SK-N-MC (cell line): ENCODE data around the gene CFAP77.

Source experiments
- DNase-seq: peaks from one replicate; pipeline ENCODE4 v3.0.0-alpha.2; 2011; ENCODE audit warnings: low read depth, low spot score
- H3K27ac ChIP-seq: fragments of 200-600 bp; sonication (generic); 2 replicates; pipeline ENCODE4 v1.5.1; 2016; ENCODE audit warnings: mixed run types
- H3K36me3 ChIP-seq: fragments of 200-600 bp; sonication (generic); 2 replicates; pipeline ENCODE4 v1.6.1; 2017; ENCODE audit warnings: antibody characterized with exemption, low read length, mixed read lengths; ENCODE audit not compliant: insufficient read depth
- H3K4me3 ChIP-seq: fragments of 200-600 bp; sonication (generic); 2 replicates; pipeline ENCODE4 v1.5.1; 2016
- H3K9ac ChIP-seq: fragments of 200-600 bp; sonication (generic); 2 replicates; pipeline ENCODE4 v1.8.0; 2017; ENCODE audit warnings: mixed run types, mixed read lengths; ENCODE audit not compliant: insufficient read length
- H3K9me3 ChIP-seq: fragments of 200-600 bp; sonication (generic); 2 replicates; pipeline ENCODE4 v1.6.1; 2017; ENCODE audit warnings: low read depth, mild to moderate bottlenecking, antibody characterized with exemption, low read length, moderate library complexity, mixed read lengths
- EZH2 ChIP-seq: fragments of 200-600 bp; sonication (generic); IDR thresholded peaks from one replicate; pipeline ENCODE4 v1.6.1; 2017; ENCODE audit warnings: antibody characterized with exemption
- FOXP2 ChIP-seq: optimal IDR thresholded peaks from 2 replicates; pipeline ENCODE3; 2011; ENCODE audit warnings: mild to moderate bottlenecking, moderate library complexity; ENCODE audit not compliant: insufficient read depth; ENCODE audit errors: extremely low read length, control extremely low read depth
- POLR2AphosphoS5 ChIP-seq: IDR thresholded peaks from 2 replicates; pipeline ENCODE4 v1.6.1; 2012; ENCODE audit warnings: mild to moderate bottlenecking, low read depth, low read length, borderline replicate concordance

The CFAP77 gene

GRCh38 chr9:132381966-132382541 lies 28.0 kb upstream of the CFAP77 start:
- Histone ChIP-seq H3K36me3 (peaks cover 61% of the 10 kb centered on the region), H3K9me3 (no peaks in the 10 kb centered on the region), H3K9ac (no peak overlapping the region), H3K4me3 (no peak overlapping the region), H3K27ac (no peak overlapping the region)
- no peak for DNase-seq
- no peak for TF ChIP-seq EZH2
- TF ChIP-seq POLR2AphosphoS5: no peak
- no peak for TF ChIP-seq FOXP2

GRCh38 chr9:132383462-132383883 lies 26.5 kb upstream of the CFAP77 start:
- peaks cover 61% of the 10 kb centered on the region for H3K36me3 ChIP-seq
- H3K9me3 ChIP-seq: no peaks in the 10 kb centered on the region
- TF ChIP-seq FOXP2 (no peak), POLR2AphosphoS5 (no peak), EZH2 (no peak)
- no peak overlapping the region for H3K4me3 ChIP-seq
- H3K27ac ChIP-seq: no peak overlapping the region
- no peak for DNase-seq
- H3K9ac ChIP-seq: no peak overlapping the region

DNA sequence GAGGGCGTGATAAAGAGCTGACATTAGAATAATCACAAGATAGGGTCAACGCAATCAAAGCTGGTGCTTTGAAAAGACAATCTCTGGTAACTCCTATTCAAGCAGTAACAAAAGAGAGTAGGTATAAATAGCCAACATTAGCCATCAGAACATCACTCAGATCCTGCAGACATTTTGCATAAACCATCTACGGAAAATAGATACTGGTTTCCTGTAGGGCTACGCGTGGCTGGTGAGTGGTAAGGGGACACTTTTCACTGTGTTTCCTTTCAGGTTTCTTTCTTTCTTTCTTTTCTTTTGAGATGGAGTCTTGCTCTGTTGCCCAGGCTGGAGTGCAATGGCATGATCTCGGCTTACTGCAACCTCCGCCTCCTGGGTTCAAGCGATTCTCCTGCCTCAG lies 25.6 kb upstream of the CFAP77 start:
- peaks cover 61% of the 10 kb centered on the region for H3K36me3 ChIP-seq
- DNase-seq: no peak
- no peak overlapping the region for H3K4me3 ChIP-seq
- TF ChIP-seq POLR2AphosphoS5: no peak
- TF ChIP-seq EZH2: no peak
- no peak for TF ChIP-seq FOXP2
- H3K27ac ChIP-seq: no peak overlapping the region
- no peaks in the 10 kb centered on the region for H3K9me3 ChIP-seq
- no peak overlapping the region for H3K9ac ChIP-seq

GRCh38 chr9:132387133-132387532 lies 22.9 kb upstream of the CFAP77 start:
- TF ChIP-seq EZH2: no peak
- TF ChIP-seq FOXP2: no peak
- no peak for TF ChIP-seq POLR2AphosphoS5
- H3K9me3 ChIP-seq: no peaks in the 10 kb centered on the region
- DNase-seq: no peak
- H3K36me3 ChIP-seq: peaks cover 79% of the 10 kb centered on the region
- H3K9ac ChIP-seq: no peak overlapping the region
- no peak overlapping the region for H3K27ac ChIP-seq
- no peak overlapping the region for H3K4me3 ChIP-seq

GRCh38 chr9:132390966-132391365 lies 19.0 kb upstream of the CFAP77 start:
- Histone ChIP-seq H3K4me3 (no peak overlapping the region), H3K9ac (no peak overlapping the region), H3K27ac (no peak overlapping the region), H3K9me3 (no peaks in the 10 kb centered on the region), H3K36me3 (peaks cover 87% of the 10 kb centered on the region)
- no peak for DNase-seq
- TF ChIP-seq EZH2: no peak
- no peak for TF ChIP-seq FOXP2
- no peak for TF ChIP-seq POLR2AphosphoS5

DNA sequence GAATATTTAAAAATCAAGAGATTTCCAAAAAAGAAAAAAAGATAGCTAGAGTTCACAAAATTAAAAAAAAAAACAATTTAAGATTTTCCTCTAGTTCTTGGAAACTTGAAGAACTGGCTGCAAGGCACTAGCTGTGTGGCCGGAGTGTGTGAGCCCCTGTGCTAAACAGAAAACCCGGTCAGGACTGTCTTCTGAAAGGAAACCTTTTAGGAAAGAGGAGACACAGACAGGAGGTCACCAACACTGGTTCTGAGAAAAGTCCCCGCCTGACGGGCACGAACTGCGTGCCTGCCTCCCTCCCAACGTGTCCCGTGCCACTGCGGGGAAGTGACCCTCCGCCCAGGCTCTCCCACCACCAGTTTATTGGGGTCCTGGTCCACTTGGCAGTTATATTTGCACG lies 18.6 kb upstream of the CFAP77 start:
- H3K9me3 ChIP-seq: no peaks in the 10 kb centered on the region
- DNase-seq: no peak
- H3K27ac ChIP-seq: no peak overlapping the region
- no peak overlapping the region for H3K4me3 ChIP-seq
- no peak overlapping the region for H3K9ac ChIP-seq
- TF ChIP-seq EZH2: no peak
- no peak for TF ChIP-seq POLR2AphosphoS5
- no peak for TF ChIP-seq FOXP2
- H3K36me3 ChIP-seq: peaks cover 89% of the 10 kb centered on the region

- Histone ChIP-seq H3K36me3 (peaks cover 76% of the 10 kb centered on the region), H3K27ac (no peak overlapping the region)
Measured at GRCh38 chr9:132395560-132395959, 14.5 kb upstream of the CFAP77 start.

DNA sequence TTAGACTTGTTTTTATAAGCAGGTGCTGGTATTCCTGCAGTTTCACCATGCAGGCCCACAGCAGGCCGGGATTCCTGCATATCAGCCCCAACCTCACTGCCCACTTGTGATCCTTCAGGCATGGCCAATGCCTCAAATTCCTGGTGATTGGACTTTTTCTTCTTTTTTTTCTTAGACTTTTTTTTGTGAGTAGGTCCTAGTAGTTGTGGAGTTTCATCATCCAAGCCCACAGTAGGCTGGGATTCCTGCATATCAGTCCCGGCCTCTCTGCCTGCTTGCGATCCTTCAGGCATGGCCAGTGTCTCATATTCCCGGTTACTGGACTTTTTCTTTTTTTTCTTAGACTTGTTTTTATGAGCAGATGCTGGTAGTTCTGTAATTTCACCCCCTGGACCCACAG lies 8.2 kb upstream of the CFAP77 start:
- Histone ChIP-seq H3K9me3 (no peaks in the 10 kb centered on the region), H3K4me3 (no peak overlapping the region), H3K9ac (no peak overlapping the region), H3K27ac (no peak overlapping the region), H3K36me3 (peaks cover 52% of the 10 kb centered on the region)
- TF ChIP-seq POLR2AphosphoS5 (no peak), EZH2 (no peak), FOXP2 (no peak)
- DNase-seq: no peak

More at GRCh38 chr9:132395560-132395959, 14.5 kb upstream of the CFAP77 start:
- no peak for TF ChIP-seq POLR2AphosphoS5
- TF ChIP-seq FOXP2: no peak
- no peak for TF ChIP-seq EZH2
- Histone ChIP-seq H3K4me3 (no peak overlapping the region), H3K9ac (no peak overlapping the region), H3K9me3 (no peaks in the 10 kb centered on the region)
- no peak for DNase-seq
